GM23248 (cell line): ENCODE data around the gene HEATR9. TPM values are rescaled to one million over a fixed set of nuclear protein-coding genes. Genes with fewer than 3 reads are reported as not detected.

Experiments
- DNase-seq: peaks from one replicate; pipeline ENCODE4 v3.0.0-alpha.2; 2015
- H2AFZ ChIP-seq: fragments of 200-600 bp; sonication (generic); 2 replicates; pipeline ENCODE4 v1.6.1; 2016; ENCODE audit warnings: antibody characterized with exemption
- H3F3A ChIP-seq: fragments of 200-600 bp; sonication (generic); 2 replicates; pipeline ENCODE4 v1.6.1; 2016; ENCODE audit warnings: mild to moderate bottlenecking, antibody characterized with exemption, mixed run types; ENCODE audit not compliant: insufficient read depth
- H3K27ac ChIP-seq: fragments of 200-600 bp; sonication (generic); 2 replicates; pipeline ENCODE4 v1.5.1; 2016; ENCODE audit warnings: mild to moderate bottlenecking
- H3K27me3 ChIP-seq: fragments of 200-600 bp; sonication (generic); replicated peaks from 2 replicates; pipeline ENCODE4 v1.6.1; 2016; ENCODE audit warnings: mild to moderate bottlenecking; ENCODE audit not compliant: insufficient read depth
- H3K36me3 ChIP-seq: fragments of 200-600 bp; sonication (generic); 2 replicates; pipeline ENCODE4 v1.6.1; 2016; ENCODE audit warnings: low read depth, mild to moderate bottlenecking
- H3K4me1 ChIP-seq: fragments of 200-600 bp; sonication (generic); 2 replicates; pipeline ENCODE4 v1.6.1; 2016; ENCODE audit warnings: mild to moderate bottlenecking; ENCODE audit not compliant: insufficient read depth
- H3K4me2 ChIP-seq: fragments of 200-600 bp; sonication (generic); one replicate; pipeline ENCODE4 v1.6.1; 2016; ENCODE audit warnings: mild to moderate bottlenecking; ENCODE audit not compliant: unreplicated experiment
- H3K4me3 ChIP-seq: fragments of 200-600 bp; sonication (generic); 2 replicates; pipeline ENCODE4 v1.5.1; 2016; ENCODE audit warnings: mild to moderate bottlenecking
- H3K79me2 ChIP-seq: fragments of 200-600 bp; sonication (generic); 2 replicates; pipeline ENCODE4 v1.6.1; 2016; ENCODE audit warnings: mild to moderate bottlenecking; ENCODE audit not compliant: insufficient read depth
- H3K9ac ChIP-seq: fragments of 200-600 bp; sonication (generic); 2 replicates; pipeline ENCODE4 v1.6.1; 2016; ENCODE audit warnings: mild to moderate bottlenecking
- H3K9me2 ChIP-seq: fragments of 200-600 bp; sonication (generic); 2 replicates; pipeline ENCODE4 v1.6.1; 2016; ENCODE audit warnings: mixed run types, mild to moderate bottlenecking, moderate library complexity; ENCODE audit not compliant: insufficient read depth
- H3K9me3 ChIP-seq: fragments of 200-600 bp; sonication (generic); one replicate; pipeline ENCODE4 v1.6.1; 2017; ENCODE audit warnings: low read depth
- H4K20me1 ChIP-seq: fragments of 200-600 bp; sonication (generic); 2 replicates; pipeline ENCODE4 v1.6.0; 2016; ENCODE audit not compliant: insufficient read depth
- EZH2 ChIP-seq: fragments of 200-600 bp; sonication (generic); IDR thresholded peaks from 2 replicates; pipeline ENCODE4 v1.6.1; 2018; ENCODE audit warnings: antibody characterized with exemption, mild to moderate bottlenecking; ENCODE audit not compliant: insufficient read depth, poor library complexity, severe bottlenecking
- EZH2phosphoT487 ChIP-seq: fragments of 200-600 bp; sonication (generic); IDR thresholded peaks from 2 replicates; pipeline ENCODE4 v1.6.1; 2018; ENCODE audit warnings: antibody characterized with exemption, moderate library complexity, mild to moderate bottlenecking, low read depth; ENCODE audit not compliant: insufficient read depth
- WGBS, 2 experiments: methylation state at CpG; one replicate each; pipeline ENCODE4 v1.1.6; 2015 to 2017; ENCODE audit warnings: low lambda C conversion rate in 2 of 2, low coverage in 1 of 2; ENCODE audit errors: missing lambda C conversion rate in 2 of 2; 5-methylcytosine and 5-hydroxymethylcytosine counted together
- in situ Hi-C: fragments of 300-500 bp; cut with MboI; formaldehyde crosslinking; loops from 2 replicates; pipeline ENCODE4 v1.15.0; 2020
- polyA plus RNA-seq: library from polyadenylated mRNA; unstranded; fragments of >200 nt; fragmentation: Nextera tagmentation; extraction: Ambion mirVana; gene quantifications from 2 replicates; pipeline ENCODE4 v1.2.1, GENCODE V29; 2016
- total RNA-seq: library from RNA; depleted of rRNA; stranded (reverse); fragments of >200 nt; shearing (Covaris generic); gene quantifications from 2 replicates; pipeline ENCODE4 v1.2.3, GENCODE V29; 2014

Gene HEATR9
- total and polyA plus RNA-seq, 2 experiments from 2014 or later: not detected

- no peaks in the 10 kb centered on the region; the same call in 1 of the 2 replicates for H3K4me1 ChIP-seq
- H3K4me3 ChIP-seq: no peak overlapping the region
- H4K20me1 ChIP-seq: no peaks in the 10 kb centered on the region
- H3K27ac ChIP-seq: no peak overlapping the region
- TF ChIP-seq EZH2phosphoT487: no peak
- TF ChIP-seq EZH2: no peak
- in situ Hi-C loops: no loop called here
- H3F3A ChIP-seq: no peaks in the 10 kb centered on the region
- no peak overlapping the region for H3K9ac ChIP-seq
- H3K27me3 ChIP-seq: no peaks in the 10 kb centered on the region
- no peak overlapping the region for H2AFZ ChIP-seq
- H3K9me3 ChIP-seq: no peaks in the 10 kb centered on the region
- no peak overlapping the region for H3K4me2 ChIP-seq
- DNase-seq: peak; percentile 35
- H3K36me3 ChIP-seq: no peaks in the 10 kb centered on the region
- no peaks in the 10 kb centered on the region for H3K9me2 ChIP-seq
- no peaks in the 10 kb centered on the region for H3K79me2 ChIP-seq
- WGBS, 2 experiments: 64 to 65% methylated on average over 14 of the region's 14 CpGs
These were observed 27.2 kb upstream of the HEATR9 start for GRCh38 chr17:35895636-35896587.

- Histone ChIP-seq H3K36me3 (no peaks in the 10 kb centered on the region), H3K79me2 (no peaks in the 10 kb centered on the region), H3K27ac (no peak overlapping the region), H4K20me1 (no peaks in the 10 kb centered on the region), H3K9me3 (no peaks in the 10 kb centered on the region), H3K27me3 (no peaks in the 10 kb centered on the region), H3K4me1 (no peaks in the 10 kb centered on the region; the same call in 1 of the 2 replicates), H3K4me2 (no peak overlapping the region), H2AFZ (no peak overlapping the region), H3F3A (no peaks in the 10 kb centered on the region), H3K9ac (no peak overlapping the region), H3K4me3 (no peak overlapping the region), H3K9me2 (no peaks in the 10 kb centered on the region)
- in situ Hi-C loops: no loop called here
- no peak for DNase-seq
- WGBS, 2 experiments: 80 to 81% methylated on average over 7 of the region's 7 CpGs
- TF ChIP-seq EZH2: no peak
- TF ChIP-seq EZH2phosphoT487: no peak
These were observed 25.5 kb upstream of the HEATR9 start for GRCh38 chr17:35894206-35894605.

- Histone ChIP-seq H3K36me3 (no peaks in the 10 kb centered on the region), H3K27ac (no peak overlapping the region), H3F3A (no peaks in the 10 kb centered on the region), H3K4me1 (no peaks in the 10 kb centered on the region; the same call in 1 of the 2 replicates), H3K27me3 (no peaks in the 10 kb centered on the region), H4K20me1 (no peaks in the 10 kb centered on the region), H3K9me3 (no peaks in the 10 kb centered on the region), H2AFZ (no peak overlapping the region), H3K9me2 (no peaks in the 10 kb centered on the region), H3K79me2 (no peaks in the 10 kb centered on the region), H3K4me2 (no peak overlapping the region), H3K4me3 (no peak overlapping the region), H3K9ac (no peak overlapping the region)
- no peak for DNase-seq
- in situ Hi-C loops: no loop called here
- WGBS, 2 experiments: 63% methylated on average over 4 of the region's 4 CpGs
- no peak for TF ChIP-seq EZH2
- TF ChIP-seq EZH2phosphoT487: no peak
These were observed 25.1 kb upstream of the HEATR9 start for GRCh38 chr17:35893751-35894150.

- Histone ChIP-seq H3F3A (no peaks in the 10 kb centered on the region), H3K27ac (no peak overlapping the region), H3K9me3 (no peaks in the 10 kb centered on the region), H2AFZ (no peak overlapping the region), H3K4me3 (no peak overlapping the region), H3K9me2 (no peaks in the 10 kb centered on the region), H3K27me3 (no peaks in the 10 kb centered on the region), H3K36me3 (no peaks in the 10 kb centered on the region), H4K20me1 (no peaks in the 10 kb centered on the region), H3K4me1 (no peaks in the 10 kb centered on the region; the same call in 1 of the 2 replicates), H3K79me2 (no peaks in the 10 kb centered on the region), H3K9ac (no peak overlapping the region), H3K4me2 (no peak overlapping the region)
- TF ChIP-seq EZH2 (no peak), EZH2phosphoT487 (no peak)
- DNase-seq: no peak
- in situ Hi-C loops: no loop called here
- 40 to 48% methylated on average over 6 of the region's 6 CpGs for WGBS, 2 experiments
These were observed 23.7 kb upstream of the HEATR9 start for GRCh38 chr17:35892091-35893035.
